ENCODE results near the gene SLC9A3. TPM values are rescaled to one million over a fixed set of nuclear protein-coding genes. Genes with fewer than 3 reads are reported as not detected.

The SLC9A3 gene
- total and polyA plus RNA-seq, 2 of the 13 experiments (the other 11 are each of a cell fraction or from before 2014, with no cell fraction given): 1.5 to 1.8 TPM

GRCh38 chr5:568061-568781 lies 44.0 kb upstream of the SLC9A3 start:
- Histone ChIP-seq H4K20me1 (ENCODE audit: insufficient read depth, low read length) (no peaks in the 10 kb centered on the region), H3K4me1 (ENCODE audit: insufficient read depth, low read length) (no peaks in the 10 kb centered on the region), H3K4me3 (replicated peaks in 1 of 3; ENCODE audit: insufficient read depth in 1 of 3, low read depth in 2 of 3, low read length in 3 of 3) (no peak overlapping the region), H3K36me3 (replicated peaks in 1 of 2; ENCODE audit: control insufficient read depth in 1 of 2, insufficient read depth in 2 of 2, low read length in 2 of 2) (no peaks in the 10 kb centered on the region), H3K79me2 (ENCODE audit: insufficient read depth, low read length) (no peaks in the 10 kb centered on the region), H3K4me2 (ENCODE audit: low read depth, low read length) (no peak overlapping the region), H3K27me3 (ENCODE audit: control insufficient read depth in 1 of 2, insufficient read depth in 2 of 2, low read length in 2 of 2) (peaks cover 10 to 66% of the 10 kb centered on the region in 2 experiments), H3K9ac (ENCODE audit: insufficient read depth, low read depth, low read length) (no peak overlapping the region), H3K27ac (ENCODE audit: extremely low read length, insufficient read depth, low read length) (no peak overlapping the region), H3K9me3 (ENCODE audit: low read length) (no peaks in the 10 kb centered on the region), H2AFZ (ENCODE audit: low read length) (no peak overlapping the region)
- POLR2A ChIA-PET: no interaction called here
- ATAC-seq (peak; percentile 60), DNase-seq (ENCODE audit: low spot score) (no peak), FAIRE-seq (no peak)
- in situ Hi-C loops (cut with HindIII; ENCODE audit: extremely low pct_ligation_motif_present, low pct_unique_long_range_greater_than_20kb): no loop called here
- intact Hi-C loops (cut with micrococcal nuclease; ENCODE audit: unreplicated experiment): no loop called here
- TF ChIP-seq SNAPC2 (CRISPR knock-in tag; IDR thresholded peaks at IDR 0.05): no peak
- WGBS (ENCODE audit: low lambda C conversion rate): 24% methylated on average over 17 of the region's 27 CpGs
- BruUV-seq (replicated peaks): no TSS peak
- CTCF ChIA-PET (ENCODE audit: low intra/inter-chr PET ratio, low total read pairs): no interaction called here

- no peak for DNase-seq (ENCODE audit: low spot score)
- H3K9me3 ChIP-seq (ENCODE audit: low read length): no peaks in the 10 kb centered on the region
- in situ Hi-C loops (cut with HindIII; ENCODE audit: extremely low pct_ligation_motif_present, low pct_unique_long_range_greater_than_20kb) (no loop called here), intact Hi-C loops (cut with micrococcal nuclease; ENCODE audit: unreplicated experiment) (no loop called here)
- no peaks in the 10 kb centered on the region for H3K36me3 ChIP-seq (replicated peaks in 1 of 2; ENCODE audit: control insufficient read depth in 1 of 2, insufficient read depth in 2 of 2, low read length in 2 of 2)
- no peak overlapping the region for H3K9ac ChIP-seq (ENCODE audit: insufficient read depth, low read depth, low read length)
- WGBS (ENCODE audit: low lambda C conversion rate): 18% methylated on average over 4 of the region's 13 CpGs
- no peak overlapping the region for H3K4me3 ChIP-seq (replicated peaks in 1 of 3; ENCODE audit: insufficient read depth in 1 of 3, low read depth in 2 of 3, low read length in 3 of 3)
- no peak overlapping the region for H3K27ac ChIP-seq (ENCODE audit: extremely low read length, insufficient read depth, low read length)
- FAIRE-seq: no peak
- ATAC-seq: peak; percentile 45
- no peaks in the 10 kb centered on the region for H4K20me1 ChIP-seq (ENCODE audit: insufficient read depth, low read length)
- H3K27me3 ChIP-seq (ENCODE audit: control insufficient read depth in 1 of 2, insufficient read depth in 2 of 2, low read length in 2 of 2): peaks cover 10 to 60% of the 10 kb centered on the region in 2 experiments
- ChIA-PET POLR2A (no interaction called here), CTCF (ENCODE audit: low intra/inter-chr PET ratio, low total read pairs) (no interaction called here)
- no peaks in the 10 kb centered on the region for H3K4me1 ChIP-seq (ENCODE audit: insufficient read depth, low read length)
- BruUV-seq (replicated peaks): no TSS peak
- H2AFZ ChIP-seq (ENCODE audit: low read length): no peak overlapping the region
- H3K79me2 ChIP-seq (ENCODE audit: insufficient read depth, low read length): no peaks in the 10 kb centered on the region
- no peak overlapping the region for H3K4me2 ChIP-seq (ENCODE audit: low read depth, low read length)
- no peak for TF ChIP-seq FOXA1 (IDR thresholded peaks at IDR 0.05)
- TF ChIP-seq FOXA1 (CRISPR knock-in tag; IDR thresholded peaks at IDR 0.05): no peak
Measured at GRCh38 chr5:567664-568060, 43.4 kb upstream of the SLC9A3 start.

Data from HepG2 (cell line).